ENCODE measurements around the gene ITGA1. TPM values are rescaled to one million over a fixed set of nuclear protein-coding genes. Genes with fewer than 3 reads are reported as not detected.
A peak's percentile ranks its signal among the peaks of the same experiment; 100 is the strongest.

ITGA1 gene
- total RNA-seq, 1 donor from 2014 or later = 0.59 TPM

GRCh38 chr5:52776116-52776515 is 11.6 kb upstream of the ITGA1 start:
- Mint-ChIP-seq H3K4me1 (ENCODE audit: low read depth) (peaks cover 41% of the 10 kb centered on the region), H3K27ac (peak overlapping the region; percentile 13), H3K4me3 (ENCODE audit: low read depth) (no peak overlapping the region), H3K36me3 (ENCODE audit: low read depth) (no peaks in the 10 kb centered on the region), H3K9me3 (no peaks in the 10 kb centered on the region), H3K27me3 (ENCODE audit: low read depth) (peaks cover 9% of the 10 kb centered on the region)
- DNase-seq (ENCODE audit: low spot score) = peak; percentile 20
- intact Hi-C loops (cut with micrococcal nuclease) = loop anchor here (1.0 kb wide), 1 partner anchor 11 kb away; the partner anchor contains the start of genes ITGA1 and PELO

- no peak for DNase-seq (ENCODE audit: low spot score)
- no peak overlapping the region for H3K4me3 Mint-ChIP-seq (ENCODE audit: low read depth)
- H3K4me1 Mint-ChIP-seq (ENCODE audit: low read depth) = peaks cover 30% of the 10 kb centered on the region
- no peaks in the 10 kb centered on the region for H3K9me3 Mint-ChIP-seq
- intact Hi-C loops (cut with micrococcal nuclease) = no loop called here
- H3K36me3 Mint-ChIP-seq (ENCODE audit: low read depth) = no peaks in the 10 kb centered on the region
- peaks cover 13% of the 10 kb centered on the region for H3K27me3 Mint-ChIP-seq (ENCODE audit: low read depth)
- H3K27ac Mint-ChIP-seq = no peak overlapping the region
Observed at GRCh38 chr5:52777186-52777585, 10.5 kb upstream of the ITGA1 start.

- intact Hi-C loops (cut with micrococcal nuclease) = no loop called here
- peaks cover 23% of the 10 kb centered on the region for H3K4me1 Mint-ChIP-seq (ENCODE audit: low read depth)
Observed at GRCh38 chr5:52778781-52779180, 8.9 kb upstream of the ITGA1 start.

GRCh38 chr5:52779213-52779612 is 8.5 kb upstream of the ITGA1 start:
- no peak overlapping the region for H3K4me3 Mint-ChIP-seq (ENCODE audit: low read depth)
- no peak for DNase-seq (ENCODE audit: low spot score)
- intact Hi-C loops (cut with micrococcal nuclease) = no loop called here
- H3K27ac Mint-ChIP-seq = no peak overlapping the region
- no peaks in the 10 kb centered on the region for H3K9me3 Mint-ChIP-seq
- no peaks in the 10 kb centered on the region for H3K36me3 Mint-ChIP-seq (ENCODE audit: low read depth)
- H3K27me3 Mint-ChIP-seq (ENCODE audit: low read depth) = peaks cover 19% of the 10 kb centered on the region
- H3K4me1 Mint-ChIP-seq (ENCODE audit: low read depth) = peaks cover 19% of the 10 kb centered on the region

More at GRCh38 chr5:52778781-52779180, 8.9 kb upstream of the ITGA1 start:
- no peaks in the 10 kb centered on the region for H3K9me3 Mint-ChIP-seq
- no peak overlapping the region for H3K27ac Mint-ChIP-seq
- no peak for DNase-seq (ENCODE audit: low spot score)
- H3K27me3 Mint-ChIP-seq (ENCODE audit: low read depth) = peaks cover 23% of the 10 kb centered on the region
- no peak overlapping the region for H3K4me3 Mint-ChIP-seq (ENCODE audit: low read depth)
- no peaks in the 10 kb centered on the region for H3K36me3 Mint-ChIP-seq (ENCODE audit: low read depth)

- H3K4me3 Mint-ChIP-seq (ENCODE audit: low read depth) = no peak overlapping the region
- peaks cover 18% of the 10 kb centered on the region for H3K4me1 Mint-ChIP-seq (ENCODE audit: low read depth)
Observed at GRCh38 chr5:52783226-52783959, 4.3 kb upstream of the ITGA1 start.

GRCh38 chr5:52784737-52785136 is 3.0 kb upstream of the ITGA1 start:
- Mint-ChIP-seq H3K27me3 (ENCODE audit: low read depth) (peaks cover 50% of the 10 kb centered on the region), H3K27ac (no peak overlapping the region), H3K4me3 (ENCODE audit: low read depth) (no peak overlapping the region), H3K4me1 (ENCODE audit: low read depth) (peaks cover 23% of the 10 kb centered on the region), H3K9me3 (no peaks in the 10 kb centered on the region), H3K36me3 (ENCODE audit: low read depth) (no peaks in the 10 kb centered on the region)
- no peak for DNase-seq (ENCODE audit: low spot score)
- intact Hi-C loops (cut with micrococcal nuclease) = loop anchor here (5.0 kb wide), 4 partner anchors 37 to 303 kb away; no protein-coding TSS in a partner anchor

More at GRCh38 chr5:52783226-52783959, 4.3 kb upstream of the ITGA1 start:
- intact Hi-C loops (cut with micrococcal nuclease) = loop anchor here (5.0 kb wide), 1 partner anchor 304 kb away; no protein-coding TSS in a partner anchor
- no peak overlapping the region for H3K27ac Mint-ChIP-seq
- H3K9me3 Mint-ChIP-seq = no peaks in the 10 kb centered on the region
- DNase-seq (ENCODE audit: low spot score) = no peak
- no peaks in the 10 kb centered on the region for H3K36me3 Mint-ChIP-seq (ENCODE audit: low read depth)
- peaks cover 40% of the 10 kb centered on the region for H3K27me3 Mint-ChIP-seq (ENCODE audit: low read depth)

GRCh38 chr5:52786391-52786790 is 1.3 kb upstream of the ITGA1 start:
- Mint-ChIP-seq H3K9me3 (no peaks in the 10 kb centered on the region), H3K4me3 (ENCODE audit: low read depth) (no peak overlapping the region), H3K27me3 (ENCODE audit: low read depth) (peaks cover 61% of the 10 kb centered on the region), H3K4me1 (ENCODE audit: low read depth) (peaks cover 23% of the 10 kb centered on the region), H3K27ac (no peak overlapping the region), H3K36me3 (ENCODE audit: low read depth) (peaks cover 5% of the 10 kb centered on the region)
- intact Hi-C loops (cut with micrococcal nuclease) = loop anchor here (5.0 kb wide), 3 partner anchors 39 to 131 kb away; no protein-coding TSS in a partner anchor
- no peak for DNase-seq (ENCODE audit: low spot score)

GRCh38 chr5:52786949-52787599 is 642 bp upstream of the ITGA1 start:
- H3K27ac Mint-ChIP-seq = no peak overlapping the region
- peaks cover 59% of the 10 kb centered on the region for H3K27me3 Mint-ChIP-seq (ENCODE audit: low read depth)
- peaks cover 23% of the 10 kb centered on the region for H3K4me1 Mint-ChIP-seq (ENCODE audit: low read depth)
- peak overlapping the region; percentile 86 for H3K4me3 Mint-ChIP-seq (ENCODE audit: low read depth)
- peaks cover 5% of the 10 kb centered on the region for H3K36me3 Mint-ChIP-seq (ENCODE audit: low read depth)
- DNase-seq (ENCODE audit: low spot score) = no peak
- no peaks in the 10 kb centered on the region for H3K9me3 Mint-ChIP-seq
- intact Hi-C loops (cut with micrococcal nuclease) = loop anchor here (1.0 to 5.0 kb wide), 6 partner anchors 11 to 130 kb away; no protein-coding TSS in a partner anchor

- Mint-ChIP-seq H3K36me3 (ENCODE audit: low read depth) (peaks cover 5% of the 10 kb centered on the region), H3K27ac (no peak overlapping the region), H3K9me3 (no peaks in the 10 kb centered on the region), H3K27me3 (ENCODE audit: low read depth) (peaks cover 62% of the 10 kb centered on the region), H3K4me1 (ENCODE audit: low read depth) (peaks cover 20% of the 10 kb centered on the region), H3K4me3 (ENCODE audit: low read depth) (peak overlapping the region; percentile 86)
- intact Hi-C loops (cut with micrococcal nuclease) = loop anchor here (5.0 kb wide), 3 partner anchors 39 to 129 kb away; no protein-coding TSS in a partner anchor
- no peak for DNase-seq (ENCODE audit: low spot score)
Observed at GRCh38 chr5:52788505-52788821, 747 bp downstream of the ITGA1 start.

GRCh38 chr5:52789378-52789777 is 1.7 kb downstream of the ITGA1 start:
- H3K4me1 Mint-ChIP-seq (ENCODE audit: low read depth) = peaks cover 19% of the 10 kb centered on the region
- H3K4me3 Mint-ChIP-seq (ENCODE audit: low read depth) = no peak overlapping the region
- H3K36me3 Mint-ChIP-seq (ENCODE audit: low read depth) = peaks cover 5% of the 10 kb centered on the region
- H3K27ac Mint-ChIP-seq = no peak overlapping the region
- H3K27me3 Mint-ChIP-seq (ENCODE audit: low read depth) = peaks cover 64% of the 10 kb centered on the region
- intact Hi-C loops (cut with micrococcal nuclease) = loop anchor here (5.0 kb wide), 3 partner anchors 38 to 128 kb away; no protein-coding TSS in a partner anchor
- no peaks in the 10 kb centered on the region for H3K9me3 Mint-ChIP-seq
- DNase-seq (ENCODE audit: low spot score) = no peak

- Mint-ChIP-seq H3K9me3 (no peaks in the 10 kb centered on the region), H3K27ac (no peak overlapping the region), H3K4me1 (ENCODE audit: low read depth) (peaks cover 19% of the 10 kb centered on the region), H3K36me3 (ENCODE audit: low read depth) (peaks cover 5% of the 10 kb centered on the region), H3K27me3 (ENCODE audit: low read depth) (peaks cover 66% of the 10 kb centered on the region), H3K4me3 (ENCODE audit: low read depth) (no peak overlapping the region)
- intact Hi-C loops (cut with micrococcal nuclease) = loop anchor here (5.0 kb wide), 3 partner anchors 37 to 127 kb away; no protein-coding TSS in a partner anchor
- DNase-seq (ENCODE audit: low spot score) = no peak
Observed at GRCh38 chr5:52789851-52790250, 2.1 kb downstream of the ITGA1 start.

GRCh38 chr5:52791366-52791765 is 3.6 kb downstream of the ITGA1 start:
- Mint-ChIP-seq H3K4me1 (ENCODE audit: low read depth) (peaks cover 17% of the 10 kb centered on the region), H3K36me3 (ENCODE audit: low read depth) (peaks cover 5% of the 10 kb centered on the region), H3K27ac (no peak overlapping the region), H3K27me3 (ENCODE audit: low read depth) (peaks cover 59% of the 10 kb centered on the region), H3K9me3 (no peaks in the 10 kb centered on the region), H3K4me3 (ENCODE audit: low read depth) (no peak overlapping the region)
- intact Hi-C loops (cut with micrococcal nuclease) = no loop called here
- no peak for DNase-seq (ENCODE audit: low spot score)

- Mint-ChIP-seq H3K4me3 (ENCODE audit: low read depth) (no peak overlapping the region), H3K4me1 (ENCODE audit: low read depth) (peaks cover 25% of the 10 kb centered on the region), H3K9me3 (no peaks in the 10 kb centered on the region), H3K27ac (no peak overlapping the region), H3K27me3 (ENCODE audit: low read depth) (peaks cover 40% of the 10 kb centered on the region), H3K36me3 (ENCODE audit: low read depth) (peaks cover 5% of the 10 kb centered on the region)
- intact Hi-C loops (cut with micrococcal nuclease) = no loop called here
- DNase-seq (ENCODE audit: low spot score) = no peak
Observed at GRCh38 chr5:52794519-52794918, 6.8 kb downstream of the ITGA1 start.

Data from activated T-helper 2 cell treated with anti-CD3 and anti-CD28 coated beads, Interferon-gamma antibody, Interleukin-2, Interleukin-4, amounts not matched to agents 10 μg/mL and 5 μg/mL and 100 μg/mL, durations not matched to agents 14 hours and 24 hours and 36 hours (primary cell).